Measurements from ENCODE around the gene GM2A. TPM values are rescaled to one million over a fixed set of nuclear protein-coding genes. Genes with fewer than 3 reads are reported as not detected.

Gene GM2A
- total and polyA plus RNA-seq, 2 of the 8 experiments (the other 6 are each of a cell fraction or from before 2014, with no cell fraction given) = 18.5 to 32.2 TPM

GRCh38 chr5:151225071-151225470 lies 27.9 kb upstream of the GM2A start:
- POLR2A ChIA-PET (ENCODE audit: partially characterized antibody) = interaction anchor here (0.6 to 1.7 kb wide), 2 partner anchors 10 to 1111 kb away, joined by 3 to 4 read pairs; no protein-coding TSS in a partner anchor
- Histone ChIP-seq H2AK5ac (ENCODE audit: low read depth, low read length) (no peak overlapping the region), H3K23ac (ENCODE audit: insufficient read length) (no peak overlapping the region), H4K91ac (replicated peaks; ENCODE audit: insufficient read length, low read length) (no peak overlapping the region), H4K20me1 (replicated peaks in 1 of 2; ENCODE audit: control insufficient read depth in 1 of 2, insufficient read depth in 2 of 2, low read length in 2 of 2) (peaks cover 0 to 2% of the 10 kb centered on the region in 2 experiments), H3K4me2 (ENCODE audit: insufficient read depth in 1 of 2, low read depth in 2 of 2, low read length in 2 of 2) (no peak overlapping the region; a peak in 1 of 4 replicates), H2BK120ac (replicated peaks; ENCODE audit: low read depth, low read length) (no peak overlapping the region), H3K4me3 (ENCODE audit: extremely low read depth in 1 of 4, insufficient read depth in 2 of 4, low read depth in 3 of 4, low read length in 4 of 4) (no peak overlapping the region), H3K14ac (ENCODE audit: insufficient read length) (no peak overlapping the region), H4K5ac (ENCODE audit: insufficient read length, low read depth, low read length) (no peak overlapping the region), H3K27ac (ENCODE audit: low read depth, low read length) (no peak overlapping the region), H2BK12ac (ENCODE audit: low read depth, low read length) (no peak overlapping the region), H3K36me3 (ENCODE audit: control insufficient read depth in 2 of 4, insufficient read depth in 4 of 4, low read length in 3 of 4) (no peaks in the 10 kb centered on the region), H3K79me2 (ENCODE audit: control insufficient read depth in 1 of 2, insufficient read depth in 2 of 2, low read length in 2 of 2) (no peaks in the 10 kb centered on the region), H2BK5ac (ENCODE audit: low read depth, low read length) (no peak overlapping the region), H3K23me2 (ENCODE audit: low read depth, low read length) (peaks cover 5% of the 10 kb centered on the region; the same call in 1 of the 2 replicates), H3K27me3 (replicated peaks in 1 of 4; ENCODE audit: control insufficient read depth in 3 of 4, extremely low read depth in 1 of 4, insufficient read depth in 3 of 4, low read length in 3 of 4) (peaks cover 0 to 2% (median 0%) of the 10 kb centered on the region in 4 experiments; a peak in 3 of 7 replicates), H3K56ac (replicated peaks; ENCODE audit: insufficient read length, low read depth, low read length) (no peak overlapping the region), H3K4me1 (replicated peaks in 1 of 4; ENCODE audit: control insufficient read depth in 3 of 4, insufficient read depth in 4 of 4, low read length in 3 of 4) (peaks cover 2 to 12% (median 6%) of the 10 kb centered on the region in 4 experiments), H4K8ac (ENCODE audit: extremely low read depth, insufficient read depth, low read length) (no peak overlapping the region), H3K9ac (replicated peaks in 1 of 4; ENCODE audit: extremely low read depth in 1 of 4, low read depth in 3 of 4, low read length in 3 of 4) (no peak overlapping the region), H3K79me1 (ENCODE audit: low read depth, low read length) (peaks cover 3% of the 10 kb centered on the region; the same call in 1 of the 2 replicates), H2BK20ac (ENCODE audit: low read length) (no peak overlapping the region), H3K9me3 (ENCODE audit: insufficient read depth in 2 of 2, low read depth in 1 of 2, low read length in 1 of 2) (no peaks in the 10 kb centered on the region), H3K4ac (replicated peaks; ENCODE audit: insufficient read length, low read depth, low read length) (no peak overlapping the region), H2AFZ (ENCODE audit: low read length) (no peak overlapping the region; the same call in 1 of the 2 replicates), H3K18ac (ENCODE audit: extremely low read depth, low read length) (no peak overlapping the region), H2BK15ac (ENCODE audit: low read length) (no peak overlapping the region)
- TF ChIP-seq JUN (IDR thresholded peaks at IDR 0.05; ENCODE audit: low read depth, low read length) = no peak
- TF ChIP-seq BCL11A (IDR thresholded peaks at IDR 0.05; ENCODE audit: low read depth in 2 of 2, low read length in 2 of 2) = no peak
- TF ChIP-seq FOSL1 (IDR thresholded peaks at IDR 0.05; ENCODE audit: insufficient read depth, low read depth, low read length) = no peak
- TF ChIP-seq CBX8 (IDR thresholded peaks at IDR 0.05; ENCODE audit: borderline replicate concordance, low read depth, low read length) = no peak
- no peak for TF ChIP-seq RXRA (IDR thresholded peaks at IDR 0.05; ENCODE audit: insufficient read depth, low read depth, low read length)
- TF ChIP-seq SIX5 (IDR thresholded peaks at IDR 0.05; ENCODE audit: low read depth, low read length) = no peak
- no peak for TF ChIP-seq SIN3A (conservative IDR thresholded peaks at IDR 0.05 in 1 of 2, IDR thresholded peaks at IDR 0.05 in 1 of 2; ENCODE audit: low read depth in 1 of 2, low read length in 2 of 2)
- TF ChIP-seq JUND (IDR thresholded peaks at IDR 0.05; ENCODE audit: low read length) = no peak
- no peak for TF ChIP-seq CREB1 (IDR thresholded peaks at IDR 0.05)
- no peak for TF ChIP-seq EZH2 (IDR thresholded peaks at IDR 0.05; ENCODE audit: low read depth, low read length, severe bottlenecking)
- no peak for TF ChIP-seq TBP (IDR thresholded peaks at IDR 0.05; ENCODE audit: low read depth, low read length)
- TF ChIP-seq HDAC6 (IDR thresholded peaks at IDR 0.05; ENCODE audit: low read depth, low read length) = no peak
- no peak for TF ChIP-seq CHD2 (IDR thresholded peaks at IDR 0.05; ENCODE audit: low read length)
- no peak for TF ChIP-seq TCF12 (IDR thresholded peaks at IDR 0.05; ENCODE audit: low read depth, low read length)
- TF ChIP-seq POLR2A (IDR thresholded peaks at IDR 0.05; ENCODE audit: control extremely low read depth in 1 of 2, low read depth in 2 of 2, low read length in 2 of 2) = no peak
- DNase-seq (ENCODE audit: low read depth in 1 of 2, low spot score in 2 of 2) (no peak), FAIRE-seq (no peak)
- 90% methylated on average over 4 of the region's 4 CpGs; no CpG with 5 or more reads in 1 of the 2 experiments for WGBS, 2 experiments (ENCODE audit: extremely low coverage in 1 of 2, insufficient coverage in 1 of 2, insufficient read length in 1 of 2, insufficient replicate concordance in 2 of 2, low coverage in 1 of 2, low lambda C conversion rate in 2 of 2, missing lambda C conversion rate in 1 of 2)
- CTCF ChIA-PET (ENCODE audit: partially characterized antibody) = interaction anchor here (1.0 to 5.2 kb wide), 5 partner anchors 14 to 176 kb away, joined by 3 to 56 read pairs (median 3); no protein-coding TSS in a partner anchor
